IMR-90 (cell line): Measurements from ENCODE around the gene F2RL1. TPM values are rescaled to one million over a fixed set of nuclear protein-coding genes. Genes with fewer than 3 reads are reported as not detected.
A peak's percentile ranks its signal among the peaks of the same experiment; 100 is the strongest.

Source experiments
- ATAC-seq: fragments of 200-7000 bp; cut with Tn5 transposase; 2 replicates; pipeline ENCODE4 v1.9.1; 2020; ENCODE audit warnings: low read depth, mild to moderate bottlenecking, moderate library complexity
- BruUV-seq: library from RNA; stranded (reverse); fragments of 400-500 nt; replicated peaks from 2 replicates; lab custom pipeline; 2021; lab: Mats Ljungman, UMichigan
- CTCF ChIA-PET: fragments of 300-600 bp; formaldehyde crosslinking; extraction: SDS; loops from one replicate; lab custom pipeline; 2021; ENCODE audit warnings: antibody characterized with exemption; lab: Yijun Ruan, JAX
- POLR2A ChIA-PET: fragments of 300-600 bp; sonication (Branson Sonifier 250); formaldehyde crosslinking; loops from one replicate; lab custom pipeline; 2022; ENCODE audit warnings: antibody characterized with exemption; ENCODE audit not compliant: unreplicated experiment; lab: Charles Lee
- DNase-seq: peaks from one replicate; pipeline ENCODE4 v3.0.0; 2013
- H2AFZ ChIP-seq: replicated peaks from 2 replicates; pipeline ENCODE3; 2013; ENCODE audit warnings: low read length, mild to moderate bottlenecking; ENCODE audit not compliant: poor library complexity
- H2AK5ac ChIP-seq: 2 replicates; pipeline ENCODE4 v1.6.1; 2013; ENCODE audit warnings: low read depth, low read length, inconsistent platforms
- H2AK9ac ChIP-seq: replicated peaks from 2 replicates; pipeline ENCODE3; 2013; ENCODE audit warnings: mild to moderate bottlenecking, low read depth, low read length, moderate library complexity; ENCODE audit not compliant: poor library complexity
- H2BK120ac ChIP-seq: 2 replicates; pipeline ENCODE4 v1.6.1; 2013; ENCODE audit warnings: low read depth, low read length, inconsistent platforms
- H2BK15ac ChIP-seq: 3 replicates; pipeline ENCODE4 v1.6.1; 2013; ENCODE audit warnings: low read depth, low read length, inconsistent platforms
- H2BK20ac ChIP-seq: 2 replicates; pipeline ENCODE4 v1.6.1; 2013; ENCODE audit warnings: low read depth, mild to moderate bottlenecking, inconsistent platforms, low read length, moderate library complexity
- H2BK5ac ChIP-seq: 2 replicates; pipeline ENCODE4 v1.6.1; 2013; ENCODE audit warnings: mild to moderate bottlenecking, low read depth, low read length, inconsistent platforms; ENCODE audit not compliant: poor library complexity, severe bottlenecking
- H3K14ac ChIP-seq: replicated peaks from 2 replicates; pipeline ENCODE4 v1.6.1; 2013; ENCODE audit warnings: low read depth, low read length, inconsistent platforms
- H3K18ac ChIP-seq: 2 replicates; pipeline ENCODE4 v1.6.1; 2013; ENCODE audit warnings: low read depth, low read length, control low read depth
- H3K23ac ChIP-seq: 2 replicates; pipeline ENCODE4 v1.6.1; 2013; ENCODE audit warnings: low read depth, low read length, inconsistent platforms
- H3K27ac ChIP-seq: 2 replicates; pipeline ENCODE4 v1.5.1; 2013; ENCODE audit warnings: mild to moderate bottlenecking, control low read depth, low read length; ENCODE audit not compliant: insufficient read depth
- H3K27me3 ChIP-seq: 2 replicates; pipeline ENCODE4 v1.6.1; 2013; ENCODE audit warnings: low read length; ENCODE audit not compliant: control insufficient read depth, insufficient read depth
- H3K36me3 ChIP-seq: 2 replicates; pipeline ENCODE4 v1.6.1; 2013; ENCODE audit warnings: low read length, mixed read lengths; ENCODE audit not compliant: control insufficient read depth, insufficient read depth
- H3K4ac ChIP-seq: 2 replicates; pipeline ENCODE4 v1.6.1; 2013; ENCODE audit warnings: low read depth, low read length, inconsistent platforms
- H3K4me1 ChIP-seq: 2 replicates; pipeline ENCODE4 v1.6.1; 2013; ENCODE audit warnings: low read length, mixed read lengths; ENCODE audit not compliant: control insufficient read depth, insufficient read depth
- H3K4me2 ChIP-seq: 2 replicates; pipeline ENCODE4 v1.6.1; 2013; ENCODE audit warnings: low read depth, mild to moderate bottlenecking, control low read depth, low read length, moderate library complexity
- H3K4me3 ChIP-seq: 2 replicates; pipeline ENCODE4 v1.5.1; 2013; ENCODE audit warnings: low read depth, mild to moderate bottlenecking, control low read depth, low read length, moderate library complexity; ENCODE audit not compliant: insufficient read depth
- H3K56ac ChIP-seq: 2 replicates; pipeline ENCODE4 v1.6.1; 2013; ENCODE audit warnings: low read length, inconsistent platforms; ENCODE audit not compliant: insufficient read depth; ENCODE audit errors: extremely low read depth
- H3K79me1 ChIP-seq, 2 experiments: 2 replicates each; pipeline ENCODE4 v1.6.1; 2013; ENCODE audit warnings: low read length in 2 of 2, inconsistent platforms in 1 of 2, low read depth in 1 of 2
- H3K9ac ChIP-seq: 2 replicates; pipeline ENCODE4 v1.6.1; 2013; ENCODE audit warnings: low read depth, low read length, control low read depth
- H3K9me1 ChIP-seq: 2 replicates; pipeline ENCODE4 v1.6.1; 2013; ENCODE audit warnings: low read length, inconsistent platforms; ENCODE audit not compliant: insufficient read depth
- H3K9me3 ChIP-seq: 2 replicates; pipeline ENCODE4 v1.6.1; 2013; ENCODE audit warnings: low read length; ENCODE audit not compliant: control insufficient read depth, insufficient read depth
- H4K20me1 ChIP-seq: 2 replicates; pipeline ENCODE4 v1.6.1; 2013; ENCODE audit warnings: low read length, inconsistent platforms; ENCODE audit not compliant: insufficient read depth
- H4K5ac ChIP-seq: 2 replicates; pipeline ENCODE4 v1.6.1; 2013; ENCODE audit warnings: mild to moderate bottlenecking, low read depth, low read length, control low read depth
- H4K8ac ChIP-seq, 2 experiments: 2 replicates each; pipeline ENCODE4 v1.6.1; 2013; ENCODE audit warnings: low read depth in 2 of 2, low read length in 2 of 2, control low read depth in 1 of 2, inconsistent platforms in 1 of 2
- H4K91ac ChIP-seq: 2 replicates; pipeline ENCODE4 v1.6.1; 2013; ENCODE audit warnings: low read depth, low read length, inconsistent platforms; ENCODE audit not compliant: insufficient read depth
- BHLHE40 ChIP-seq: fragments of 150-350 bp; IDR thresholded peaks from 2 replicates; pipeline ENCODE4 v1.6.1; 2016; ENCODE audit warnings: mild to moderate bottlenecking, low read depth, low read length
- FOS ChIP-seq: fragments of 150-350 bp; IDR thresholded peaks from 2 replicates; pipeline ENCODE4 v1.6.1; 2016; ENCODE audit warnings: low read depth, low read length
- RCOR1 ChIP-seq: IDR thresholded peaks from 2 replicates; pipeline ENCODE4 v1.6.1; 2012; ENCODE audit warnings: mild to moderate bottlenecking, low read length, improper control_type of control experiment; ENCODE audit not compliant: insufficient replicate concordance
- RFX5 ChIP-seq: IDR thresholded peaks from 2 replicates; pipeline ENCODE4 v1.8.0; 2012; ENCODE audit warnings: low read depth, mild to moderate bottlenecking, low read length, moderate library complexity
- WGBS, 2 experiments: methylation state at CpG; one replicate each; pipeline versions ENCODE4 v1.1.5 to v1.1.7; 2013; ENCODE audit warnings: missing lambda C conversion rate in 2 of 2; ENCODE audit not compliant: insufficient read length in 1 of 2; ENCODE audit errors: extremely low coverage in 2 of 2; 5-methylcytosine and 5-hydroxymethylcytosine counted together
- dilution Hi-C: fragments of 300-500 bp; cut with HindIII; formaldehyde crosslinking; loops from one replicate; pipeline ENCODE4 v1.14.3; 2018; ENCODE audit warnings: low sequenced_read_pairs; ENCODE audit not compliant: unreplicated experiment
- in situ Hi-C: fragments of 300-500 bp; cut with MboI; formaldehyde crosslinking; loops from 3 replicates; pipeline ENCODE4 v1.14.3; 2019; ENCODE audit warnings: low sequenced_read_pairs, inconsistent platforms, mixed read lengths
- intact Hi-C: fragments of 100-400 bp; cut with micrococcal nuclease; formaldehyde crosslinking; loops from 2 replicates; pipeline ENCODE4 v1.10.0; 2022
- polyA plus RNA-seq, 3 experiments: library from polyadenylated mRNA; depleted of rRNA; stranded (reverse); fragments of >200 nt; gene quantifications; 2 replicates each; pipeline ENCODE4 v1.2.3, GENCODE V29; 2012; ENCODE audit warnings: low replicate concordance in 1 of 3
- total RNA-seq: library from RNA; depleted of rRNA; stranded (reverse); fragments of >200 nt; gene quantifications from 2 replicates; pipeline ENCODE4 v1.2.3, GENCODE V29; 2012

The F2RL1 gene
- total and polyA plus RNA-seq, 2 of the 4 experiments (the other 2 are of a cell fraction) = 5.6 to 12.4 TPM

DNA sequence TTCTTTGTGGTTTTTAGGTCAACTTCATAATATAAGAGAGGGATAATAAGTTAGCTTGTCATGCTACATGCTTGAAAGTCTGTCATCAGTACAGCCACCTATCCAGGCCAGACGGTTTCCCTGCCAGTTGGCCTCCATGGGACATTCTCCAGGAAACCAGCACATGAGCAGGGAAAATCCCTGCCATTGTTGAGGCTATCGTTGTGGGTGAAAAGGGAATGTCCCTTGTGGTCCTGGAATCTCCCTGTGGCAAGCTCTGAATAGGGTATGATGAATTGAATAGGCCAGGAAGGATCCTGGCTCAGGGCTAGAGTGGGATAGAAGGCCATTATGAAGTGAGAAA lies 12.3 kb downstream of the F2RL1 start:
- no peak overlapping the region for H3K4me2 ChIP-seq
- 0% methylated on average over 1 of the region's 2 CpGs; no CpG with 5 or more reads in 1 of the 2 experiments for WGBS, 2 experiments
- peak overlapping the region; percentile 3 for H2BK5ac ChIP-seq
- peak; percentile 76 for DNase-seq
- ChIA-PET POLR2A (no interaction called here), CTCF (interaction anchor here (0.7 to 1.0 kb wide), 2 partner anchors 10 to 24 kb away, joined by 3 to 11 read pairs; no protein-coding TSS in a partner anchor)
- no peak overlapping the region for H4K8ac ChIP-seq
- no peak overlapping the region for H3K18ac ChIP-seq
- intact Hi-C loops (no loop called here), in situ Hi-C loops (no loop called here), dilution Hi-C loops (no loop called here)
- no peaks in the 10 kb centered on the region for H4K20me1 ChIP-seq
- no peak overlapping the region for H3K56ac ChIP-seq
- TF ChIP-seq BHLHE40 (peak; percentile 88), FOS (no peak), RFX5 (no peak), RCOR1 (peak; percentile 47)
- peak overlapping the region; percentile 82; the same call in 1 of the 3 replicates for H2BK15ac ChIP-seq
- H4K5ac ChIP-seq = no peak overlapping the region
- H3K27ac ChIP-seq = no peak overlapping the region
- H3K9ac ChIP-seq = no peak overlapping the region
- peak overlapping the region; percentile 27; the same call in 1 of the 2 replicates for H2BK120ac ChIP-seq
- peak overlapping the region; percentile 53; the same call in 1 of the 2 replicates for H2BK20ac ChIP-seq
- H3K4me3 ChIP-seq = no peak overlapping the region
- H3K9me3 ChIP-seq = no peaks in the 10 kb centered on the region
- H2AFZ ChIP-seq = peak overlapping the region; percentile 49
- peak overlapping the region; percentile 25 for H2AK9ac ChIP-seq
- H3K4ac ChIP-seq = peak overlapping the region; percentile 83
- peaks cover 4% of the 10 kb centered on the region for H3K4me1 ChIP-seq
- H3K14ac ChIP-seq = peak overlapping the region; percentile 22
- H3K36me3 ChIP-seq = peaks cover 9% of the 10 kb centered on the region
- no peak; the same call in none of the 2 replicates for ATAC-seq
- H3K23ac ChIP-seq = peak overlapping the region; percentile 95
- no peaks in the 10 kb centered on the region for H3K27me3 ChIP-seq
- H3K9me1 ChIP-seq = peaks cover 11% of the 10 kb centered on the region
- H2AK5ac ChIP-seq = peak overlapping the region; percentile 84
- peak overlapping the region; percentile 70 for H4K91ac ChIP-seq
- no peaks in the 10 kb centered on the region; a peak in 1 of 4 replicates for H3K79me1 ChIP-seq
- no TSS peak for BruUV-seq
